ENCODE measurements around the gene PPP6R2.
A peak's percentile ranks its signal among the peaks of the same experiment; 100 is the strongest.

PPP6R2 gene

DNA sequence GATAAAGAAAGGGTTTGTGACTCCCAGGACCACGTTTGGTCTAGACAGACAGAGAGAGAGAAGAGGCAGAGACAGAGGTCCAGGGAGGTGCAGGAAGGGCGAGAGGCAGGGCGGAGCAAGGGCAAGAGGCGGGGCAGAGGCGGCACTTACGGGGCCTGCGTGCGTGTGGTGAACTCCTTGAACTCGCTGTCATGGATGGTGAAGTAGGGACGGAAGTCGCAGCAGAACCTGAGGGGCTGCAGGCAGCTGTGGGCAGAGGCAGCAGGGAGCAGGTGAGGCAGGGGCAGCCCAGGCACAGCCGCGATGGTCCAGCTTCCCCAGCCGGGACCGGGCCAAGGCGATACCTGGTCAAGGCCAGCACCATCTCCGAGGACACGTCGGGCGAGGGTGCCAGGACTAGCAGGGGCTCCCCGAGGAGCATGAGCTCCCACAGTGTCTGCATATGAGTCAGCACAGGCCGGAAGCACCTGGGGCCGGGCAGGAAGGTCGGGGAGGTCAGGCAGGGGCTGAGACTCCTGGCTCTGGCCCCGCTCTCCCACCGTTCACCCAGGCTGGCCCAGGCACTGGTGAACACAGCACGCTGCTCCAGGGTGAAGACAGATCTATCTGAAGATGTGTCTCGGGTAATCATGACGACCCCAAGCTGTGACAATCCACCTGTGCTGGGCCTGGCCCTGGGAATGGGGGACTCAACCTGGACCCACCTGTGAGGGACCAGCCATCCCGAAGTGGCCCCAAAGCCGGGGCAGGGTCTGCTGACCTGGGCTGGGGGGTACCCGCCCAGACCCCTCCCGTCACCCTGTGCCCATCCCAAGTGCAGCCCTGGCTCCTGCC, 28.5 kb upstream of the PPP6R2 start:
- H3K27ac Mint-ChIP-seq, result no peak overlapping the region
- TF ChIP-seq, protein P1, sequence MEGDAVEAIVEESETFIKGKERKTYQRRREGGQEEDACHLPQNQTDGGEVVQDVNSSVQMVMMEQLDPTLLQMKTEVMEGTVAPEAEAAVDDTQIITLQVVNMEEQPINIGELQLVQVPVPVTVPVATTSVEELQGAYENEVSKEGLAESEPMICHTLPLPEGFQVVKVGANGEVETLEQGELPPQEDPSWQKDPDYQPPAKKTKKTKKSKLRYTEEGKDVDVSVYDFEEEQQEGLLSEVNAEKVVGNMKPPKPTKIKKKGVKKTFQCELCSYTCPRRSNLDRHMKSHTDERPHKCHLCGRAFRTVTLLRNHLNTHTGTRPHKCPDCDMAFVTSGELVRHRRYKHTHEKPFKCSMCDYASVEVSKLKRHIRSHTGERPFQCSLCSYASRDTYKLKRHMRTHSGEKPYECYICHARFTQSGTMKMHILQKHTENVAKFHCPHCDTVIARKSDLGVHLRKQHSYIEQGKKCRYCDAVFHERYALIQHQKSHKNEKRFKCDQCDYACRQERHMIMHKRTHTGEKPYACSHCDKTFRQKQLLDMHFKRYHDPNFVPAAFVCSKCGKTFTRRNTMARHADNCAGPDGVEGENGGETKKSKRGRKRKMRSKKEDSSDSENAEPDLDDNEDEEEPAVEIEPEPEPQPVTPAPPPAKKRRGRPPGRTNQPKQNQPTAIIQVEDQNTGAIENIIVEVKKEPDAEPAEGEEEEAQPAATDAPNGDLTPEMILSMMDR (IDR thresholded peaks at IDR 0.05), result no peak
- peak; percentile 59 for DNase-seq
- H3K4me1 Mint-ChIP-seq, result peaks cover 29% of the 10 kb centered on the region
- H3K4me3 Mint-ChIP-seq, result no peak overlapping the region
- no peaks in the 10 kb centered on the region for H3K36me3 Mint-ChIP-seq (ENCODE audit: low read depth)
- H3K27me3 Mint-ChIP-seq (ENCODE audit: low read depth, poor library complexity), result peaks cover 6% of the 10 kb centered on the region
- H3K9me3 Mint-ChIP-seq, result no peaks in the 10 kb centered on the region

DNA sequence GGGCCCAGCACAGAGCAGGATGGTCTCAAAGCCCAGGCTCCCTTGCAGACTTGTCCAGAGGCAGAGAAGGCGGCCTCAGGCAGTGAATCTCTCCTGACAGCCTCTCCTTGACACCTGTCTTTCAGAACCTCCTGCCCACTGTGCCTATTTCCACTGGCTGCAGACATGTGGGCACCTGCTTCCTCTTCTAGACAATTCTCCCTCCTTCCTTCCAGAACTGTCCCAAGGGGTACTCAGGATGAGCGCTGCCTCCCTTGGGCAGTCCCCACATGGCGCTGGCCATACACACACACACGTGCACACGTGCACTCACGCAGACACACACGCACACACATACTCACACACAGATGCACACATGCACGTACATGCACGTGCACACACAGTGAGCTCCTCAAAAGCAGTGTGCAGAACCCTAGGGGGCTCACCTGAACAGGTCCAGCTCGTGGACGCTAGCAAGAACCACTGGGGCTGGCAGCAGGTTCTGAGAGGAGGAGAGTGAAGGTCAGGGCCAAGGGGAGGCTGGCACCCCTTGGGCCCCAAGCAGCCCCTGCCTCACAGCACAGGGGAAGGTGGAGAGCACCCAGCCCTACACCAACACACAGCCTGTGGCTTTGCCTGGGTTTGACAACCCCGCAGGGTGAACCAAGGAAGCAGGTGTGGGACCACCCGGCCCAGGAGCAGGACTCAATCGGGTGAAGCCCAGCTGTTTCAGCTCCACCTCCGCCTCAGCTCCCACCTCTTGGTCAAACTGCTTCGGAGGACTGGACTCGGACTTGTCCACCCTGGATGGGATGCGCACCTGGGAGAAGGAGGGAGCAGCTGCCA, 27.6 kb upstream of the PPP6R2 start:
- no peak overlapping the region for H3K4me3 Mint-ChIP-seq
- peaks cover 9% of the 10 kb centered on the region for H3K27me3 Mint-ChIP-seq (ENCODE audit: low read depth, poor library complexity)

DNA sequence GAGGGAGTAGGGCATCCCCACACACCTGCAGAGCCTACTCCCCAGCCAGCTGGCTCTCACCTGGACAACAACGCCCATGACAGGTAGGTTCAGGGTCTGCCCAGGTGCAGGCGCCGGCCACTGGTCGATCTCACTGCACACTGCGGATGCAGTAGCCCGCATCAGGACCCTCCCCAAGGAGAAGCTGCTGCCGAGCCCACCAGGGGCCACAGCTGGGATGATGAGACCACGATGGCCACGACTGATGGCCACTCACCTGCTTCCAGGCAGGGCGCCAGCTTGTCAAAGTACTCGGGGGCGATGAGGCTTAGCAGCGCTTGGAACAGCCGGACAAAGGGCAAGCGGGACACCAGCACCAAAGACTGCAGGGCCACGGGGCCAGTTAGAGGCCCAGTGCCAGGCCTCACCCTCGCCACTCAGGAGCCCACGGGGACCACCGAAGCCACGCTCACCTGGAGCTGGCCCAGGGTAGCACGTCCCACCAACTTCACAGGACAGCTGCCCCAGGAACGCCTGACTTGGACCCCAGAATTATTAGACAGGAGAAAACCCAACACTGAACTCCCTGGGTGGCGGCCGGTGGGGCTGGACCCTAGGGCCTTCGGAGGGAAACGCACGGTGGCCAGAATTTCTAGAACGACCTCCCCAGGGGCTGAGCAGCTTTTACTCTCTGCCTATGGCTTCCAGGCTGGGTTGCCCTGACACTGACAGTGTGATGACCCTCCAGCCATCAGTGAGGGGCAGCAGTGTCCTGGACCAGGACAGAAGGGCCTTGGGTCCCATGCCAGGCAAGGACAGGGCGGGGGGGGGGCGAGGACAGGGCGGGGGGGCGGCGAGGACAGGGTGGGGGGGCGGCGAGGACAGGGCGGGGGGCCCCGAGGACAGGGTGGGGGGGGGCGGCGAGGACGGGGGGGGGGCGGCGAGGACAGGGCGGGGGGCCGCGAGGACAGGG, 26.7 kb upstream of the PPP6R2 start:
- Mint-ChIP-seq H3K9me3 (no peaks in the 10 kb centered on the region), H3K4me1 (peaks cover 23% of the 10 kb centered on the region), H3K27ac (no peak overlapping the region), H3K27me3 (ENCODE audit: low read depth, poor library complexity) (peaks cover 9% of the 10 kb centered on the region), H3K4me3 (no peak overlapping the region), H3K36me3 (ENCODE audit: low read depth) (no peaks in the 10 kb centered on the region)
- no peak for DNase-seq
- TF ChIP-seq, protein P1 (IDR thresholded peaks at IDR 0.05), result no peak

More for the DNA sequence above, 27.6 kb upstream of the PPP6R2 start:
- peaks cover 23% of the 10 kb centered on the region for H3K4me1 Mint-ChIP-seq
- DNase-seq, result no peak
- H3K36me3 Mint-ChIP-seq (ENCODE audit: low read depth), result no peaks in the 10 kb centered on the region
- peak overlapping the region; percentile 65 for H3K27ac Mint-ChIP-seq
- no peaks in the 10 kb centered on the region for H3K9me3 Mint-ChIP-seq
- TF ChIP-seq, protein P1 (IDR thresholded peaks at IDR 0.05), result no peak

DNA sequence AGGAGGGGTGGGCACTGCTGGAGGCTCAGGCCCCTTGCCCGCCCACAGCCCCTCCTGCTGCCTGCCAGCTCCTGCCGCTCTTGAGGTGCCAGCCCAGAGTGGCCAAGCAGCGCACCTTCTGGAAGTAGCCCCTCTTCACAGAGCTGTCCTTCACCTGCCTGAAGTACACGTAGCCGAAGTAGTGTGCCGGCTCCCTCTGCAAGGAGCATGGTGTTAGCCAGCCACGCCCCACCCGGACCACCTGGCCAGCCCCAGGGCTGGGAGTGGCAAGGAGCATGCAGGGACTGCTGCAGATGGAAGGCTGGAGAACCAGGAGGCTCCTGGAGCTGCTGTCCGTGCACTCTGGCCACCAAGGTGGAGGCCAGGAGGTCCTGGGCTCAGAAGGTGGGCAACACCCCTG, 25.9 kb upstream of the PPP6R2 start:
- DNase-seq, result no peak
- TF ChIP-seq, protein P1 (IDR thresholded peaks at IDR 0.05), result no peak
- H3K27me3 Mint-ChIP-seq (ENCODE audit: low read depth, poor library complexity), result peaks cover 6% of the 10 kb centered on the region
- H3K4me3 Mint-ChIP-seq, result no peak overlapping the region
- H3K36me3 Mint-ChIP-seq (ENCODE audit: low read depth), result no peaks in the 10 kb centered on the region
- H3K4me1 Mint-ChIP-seq, result peaks cover 23% of the 10 kb centered on the region
- H3K27ac Mint-ChIP-seq, result no peak overlapping the region
- H3K9me3 Mint-ChIP-seq, result no peaks in the 10 kb centered on the region

DNA sequence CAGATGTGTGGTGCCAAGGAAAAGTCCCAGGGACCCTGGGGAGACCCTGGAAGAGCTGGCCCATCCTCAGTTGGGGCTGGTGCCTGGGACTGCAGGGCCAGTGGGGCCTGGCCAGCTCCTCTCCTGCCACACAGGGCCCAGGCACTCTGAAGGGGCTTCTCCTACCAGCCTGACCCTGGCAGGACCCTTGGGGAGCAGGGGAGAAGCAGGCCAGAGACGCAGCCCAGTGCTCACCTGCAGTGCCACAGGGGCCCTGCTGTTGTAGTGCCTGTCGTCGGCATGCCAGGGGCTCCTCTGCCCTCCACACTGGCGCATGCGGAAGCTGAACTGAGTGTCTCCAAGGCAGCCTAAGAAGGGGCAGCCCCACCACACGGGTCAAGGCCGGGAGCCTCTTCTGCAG, 25.5 kb upstream of the PPP6R2 start:
- H3K4me3 Mint-ChIP-seq, result no peak overlapping the region
- peaks cover 10% of the 10 kb centered on the region for H3K27me3 Mint-ChIP-seq (ENCODE audit: low read depth, poor library complexity)
- H3K9me3 Mint-ChIP-seq, result no peaks in the 10 kb centered on the region
- peaks cover 23% of the 10 kb centered on the region for H3K4me1 Mint-ChIP-seq
- no peak for DNase-seq
- H3K27ac Mint-ChIP-seq, result no peak overlapping the region
- TF ChIP-seq, protein P1 (IDR thresholded peaks at IDR 0.05), result no peak
- H3K36me3 Mint-ChIP-seq (ENCODE audit: low read depth), result no peaks in the 10 kb centered on the region

Data from nephron progenitor cell (in vitro differentiated cells).